ENCODE measurements around the gene PIEZO1.
A peak's percentile ranks its signal among the peaks of the same experiment; 100 is the strongest.
"Not testable (repeated sequence)": the region's sequence is repeated elsewhere in the genome, so short reads cannot be mapped to it uniquely, and the experiment has no call there.

Gene PIEZO1

GRCh38 chr16:88785106-88785924, at the start of gene PIEZO1:
Gene PIEZO1 (minus strand): TSS chr16:88785220. CDS start chr16:88784964, 256 bp downstream.
- DNase-seq, result peak in 1 of 2 experiments; percentile 14

GRCh38 chr16:88834670-88835069, 49.6 kb upstream of the PIEZO1 start:
- no peak for DNase-seq

GRCh38 chr16:88833086-88833485, 48.1 kb upstream of the PIEZO1 start:
- no peak for DNase-seq

GRCh38 chr16:88831838-88832237, 46.8 kb upstream of the PIEZO1 start:
- DNase-seq, result no peak

- no peak for DNase-seq
Measured at GRCh38 chr16:88830783-88831182, 45.8 kb upstream of the PIEZO1 start.

GRCh38 chr16:88830258-88830657, 45.2 kb upstream of the PIEZO1 start:
- no peak for DNase-seq

- no peak for DNase-seq
Measured at GRCh38 chr16:88828711-88829110, 43.7 kb upstream of the PIEZO1 start.

GRCh38 chr16:88827727-88828126, 42.7 kb upstream of the PIEZO1 start:
- DNase-seq, result no peak

- no peak for DNase-seq
Measured at GRCh38 chr16:88826070-88826840, 41.2 kb upstream of the PIEZO1 start.

- no peak for DNase-seq
Measured at GRCh38 chr16:88825146-88825545, 40.1 kb upstream of the PIEZO1 start.

- DNase-seq, result no peak
Measured at GRCh38 chr16:88824256-88825077, 39.4 kb upstream of the PIEZO1 start.

- DNase-seq, result not testable (repeated sequence)
Measured at GRCh38 chr16:88823646-88824045, 38.6 kb upstream of the PIEZO1 start.

GRCh38 chr16:88822281-88823040, 37.4 kb upstream of the PIEZO1 start:
- no peak for DNase-seq

- DNase-seq, result no peak
Measured at GRCh38 chr16:88821168-88821850, 36.3 kb upstream of the PIEZO1 start.

GRCh38 chr16:88820385-88821025, 35.5 kb upstream of the PIEZO1 start:
- no peak for DNase-seq

- no peak for DNase-seq
Measured at GRCh38 chr16:88819126-88819525, 34.1 kb upstream of the PIEZO1 start.

GRCh38 chr16:88818575-88818874, 33.5 kb upstream of the PIEZO1 start:
- DNase-seq, result no peak

- DNase-seq, result no peak
Measured at GRCh38 chr16:88817785-88818574, 33.0 kb upstream of the PIEZO1 start.

GRCh38 chr16:88816736-88817535, 31.9 kb upstream of the PIEZO1 start:
- no peak for DNase-seq
